AG04449 (cell line): Measurements from ENCODE around the gene KCNQ1OT1.

Experiments used
- CTCF ChIA-PET: fragments of 350-600 bp; formaldehyde crosslinking; extraction: SDS; loops from one replicate; lab custom pipeline; 2021; ENCODE audit warnings: antibody characterized with exemption; lab: Yijun Ruan, JAX
- POLR2A ChIA-PET: fragments of 400-600, 350-600 bp; formaldehyde crosslinking; extraction: SDS; loops from one replicate; lab custom pipeline; 2020; ENCODE audit warnings: antibody characterized with exemption, inconsistent platforms; lab: Yijun Ruan, JAX
- DNase-seq: peaks from one replicate; pipeline ENCODE4 v3.0.0-alpha.2; 2010; ENCODE audit warnings: low read depth, low spot score
- H3K4me3 ChIP-seq: 2 replicates; pipeline ENCODE4 v1.5.1; 2011; ENCODE audit warnings: low read depth, mild to moderate bottlenecking, control low read depth, low read length
- CTCF ChIP-seq: IDR thresholded peaks from one replicate; pipeline ENCODE4 v1.5.1; 2011; ENCODE audit warnings: mild to moderate bottlenecking, moderate library complexity, low read length, control low read depth, inconsistent platforms; ENCODE audit not compliant: insufficient read depth; ENCODE audit errors: missing control alignments

Gene KCNQ1OT1

GRCh38 chr11:2728663-2729332 lies 29.0 kb upstream of the KCNQ1OT1 start:
- ChIA-PET POLR2A (no interaction called here), CTCF (interaction anchor here (1.2 kb wide), 1 partner anchor 159 kb away, joined by 4 read pairs; no protein-coding TSS in a partner anchor)
- TF ChIP-seq CTCF = no peak
- H3K4me3 ChIP-seq = no peak overlapping the region
- DNase-seq = no peak

GRCh38 chr11:2728128-2728662 lies 28.4 kb upstream of the KCNQ1OT1 start:
- no peak for DNase-seq
- H3K4me3 ChIP-seq = no peak overlapping the region
- TF ChIP-seq CTCF = no peak
- CTCF ChIA-PET = no interaction called here
- POLR2A ChIA-PET = interaction anchor here (0.6 kb wide), 1 partner anchor 24 kb away, joined by 3 read pairs; no protein-coding TSS in a partner anchor

- H3K4me3 ChIP-seq = no peak overlapping the region
- DNase-seq = no peak
- CTCF ChIA-PET = no interaction called here
- TF ChIP-seq CTCF = no peak
- POLR2A ChIA-PET = no interaction called here
These were observed 27.2 kb upstream of the KCNQ1OT1 start for GRCh38 chr11:2726964-2727363.

GRCh38 chr11:2725368-2726300 lies 25.8 kb upstream of the KCNQ1OT1 start:
- TF ChIP-seq CTCF = no peak
- ChIA-PET CTCF (interaction anchor here (1.5 kb wide), 1 partner anchor 163 kb away, joined by 4 read pairs; no protein-coding TSS in a partner anchor), POLR2A (no interaction called here)
- no peak for DNase-seq
- no peak overlapping the region for H3K4me3 ChIP-seq

GRCh38 chr11:2724653-2725367 lies 25.0 kb upstream of the KCNQ1OT1 start:
- ChIA-PET CTCF (interaction anchor here (1.5 kb wide), 1 partner anchor 163 kb away, joined by 4 read pairs; no protein-coding TSS in a partner anchor), POLR2A (no interaction called here)
- no peak overlapping the region for H3K4me3 ChIP-seq
- no peak for DNase-seq
- TF ChIP-seq CTCF = no peak
